ENCODE data around the gene TIMP3.

DNA sequence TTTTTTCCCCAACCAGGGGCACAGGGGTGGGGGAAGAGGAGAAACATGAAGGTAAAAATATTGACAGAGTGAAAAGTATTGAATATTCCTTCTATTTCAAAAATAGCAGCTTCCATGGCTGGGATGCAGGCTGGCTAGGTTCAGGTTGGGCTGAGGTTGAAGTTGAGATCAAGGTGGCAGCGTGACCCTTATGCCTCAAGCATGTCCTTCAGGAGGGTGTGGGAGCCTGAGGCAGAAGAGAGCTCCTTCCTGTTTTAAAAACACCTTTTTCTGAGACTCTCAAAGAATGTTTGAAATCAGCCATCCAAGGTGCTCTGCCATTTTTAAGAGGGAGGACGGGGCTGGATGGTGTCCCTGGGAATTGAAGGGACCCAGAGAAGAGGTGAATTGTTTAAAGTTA is 29.5 kb downstream of the TIMP3 start:
- no peak for TF ChIP-seq SUZ12 (IDR thresholded peaks at IDR 0.05; ENCODE audit: extremely low read depth, insufficient read depth, insufficient read length)
- no peak for TF ChIP-seq YY1 (IDR thresholded peaks at IDR 0.05; ENCODE audit: insufficient read depth, insufficient read length)
